ENCODE results near the gene FAM124A. TPM values are rescaled to one million over a fixed set of nuclear protein-coding genes. Genes with fewer than 3 reads are reported as not detected.

Gene FAM124A
- total RNA-seq, result 0.25 and 0.33 TPM in 2 replicates

GRCh38 chr13:51222037-51222685 is at the start of gene FAM124A:
TSS of gene FAM124A (plus strand) at chr13:51222398. CDS start at chr13:51222502, 104 bp downstream.

Other genes starting within 250 kb of the FAM124A start
- gene C13orf42, start 111.1 kb upstream of the FAM124A start, total RNA-seq, result not detected in 2 replicates
- gene SERPINE3, start 117.3 kb downstream of the FAM124A start, total RNA-seq, result not detected in 2 replicates
- gene INTS6, start 230.6 kb downstream of the FAM124A start, total RNA-seq, result 16.6 and 21.3 TPM in 2 replicates